Loucy (cell line): Measurements from ENCODE around the gene GUCD1.

ENCODE experiments used
- H2AFZ ChIP-seq: fragments of 200-600 bp; sonication (generic); 2 replicates; pipeline ENCODE4 v1.6.0; 2016; ENCODE audit warnings: antibody characterized with exemption, mild to moderate bottlenecking, low read length, moderate library complexity
- H3F3A ChIP-seq: fragments of 200-600 bp; 2 replicates; pipeline ENCODE4 v1.6.0; 2016; ENCODE audit warnings: antibody characterized with exemption, low read depth, mild to moderate bottlenecking
- H3K27me3 ChIP-seq: fragments of 200-600 bp; sonication (generic); 2 replicates; pipeline ENCODE4 v1.6.1; 2014; ENCODE audit warnings: low read length, mild to moderate bottlenecking; ENCODE audit not compliant: insufficient read depth, poor library complexity, severe bottlenecking
- H3K36me3 ChIP-seq: fragments of 200-600 bp; sonication (generic); 2 replicates; pipeline ENCODE4 v1.6.1; 2016; ENCODE audit warnings: low read length; ENCODE audit not compliant: insufficient read depth
- H3K4me1 ChIP-seq: fragments of 200-600 bp; sonication (generic); 2 replicates; pipeline ENCODE4 v1.5.1; 2014; ENCODE audit warnings: low read length, mild to moderate bottlenecking; ENCODE audit not compliant: insufficient read depth, poor library complexity, severe bottlenecking
- H3K4me2 ChIP-seq: fragments of 200-600 bp; sonication (generic); 2 replicates; pipeline ENCODE4 v1.6.0; 2014; ENCODE audit warnings: antibody characterized with exemption, low read length, low read depth, mild to moderate bottlenecking; ENCODE audit not compliant: poor library complexity, severe bottlenecking
- H3K4me3 ChIP-seq: fragments of 200-600 bp; sonication (generic); 2 replicates; pipeline ENCODE4 v1.5.1; 2014; ENCODE audit warnings: low read length, mild to moderate bottlenecking, mixed read lengths; ENCODE audit not compliant: poor library complexity, severe bottlenecking
- H3K79me2 ChIP-seq: fragments of 200-600 bp; sonication (generic); 2 replicates; pipeline ENCODE4 v1.6.1; 2014; ENCODE audit warnings: low read length; ENCODE audit not compliant: insufficient read depth
- H3K9ac ChIP-seq: fragments of 200-600 bp; sonication (generic); 2 replicates; pipeline ENCODE4 v1.6.0; 2014; ENCODE audit warnings: mild to moderate bottlenecking, low read depth, low read length, moderate library complexity; ENCODE audit not compliant: poor library complexity, severe bottlenecking
- H3K9me2 ChIP-seq: fragments of 200-600 bp; sonication (generic); replicated peaks from 2 replicates; pipeline ENCODE4 v1.6.1; 2016; ENCODE audit warnings: low read depth, low read length, mixed read lengths
- H3K9me3 ChIP-seq: fragments of 200-600 bp; sonication (generic); 2 replicates; pipeline ENCODE4 v1.6.1; 2014; ENCODE audit warnings: mild to moderate bottlenecking, antibody characterized with exemption, low read length, low read depth; ENCODE audit not compliant: insufficient read depth
- H4K20me1 ChIP-seq: fragments of 200-600 bp; sonication (generic); 2 replicates; pipeline ENCODE4 v1.6.0; 2014; ENCODE audit warnings: antibody characterized with exemption, low read length, mild to moderate bottlenecking; ENCODE audit not compliant: insufficient read depth, poor library complexity, severe bottlenecking
- CTCF ChIP-seq: fragments of 200-600 bp; sonication (generic); conservative IDR thresholded peaks from 2 replicates; pipeline ENCODE4 v1.5.1; 2014; ENCODE audit warnings: mild to moderate bottlenecking, antibody characterized with exemption, low read length
- EZH2phosphoT487 ChIP-seq: fragments of 200-600 bp; IDR thresholded peaks from 2 replicates; pipeline ENCODE4 v1.6.1; 2018; ENCODE audit warnings: antibody characterized with exemption, mild to moderate bottlenecking, moderate library complexity, borderline replicate concordance

The GUCD1 gene

DNA sequence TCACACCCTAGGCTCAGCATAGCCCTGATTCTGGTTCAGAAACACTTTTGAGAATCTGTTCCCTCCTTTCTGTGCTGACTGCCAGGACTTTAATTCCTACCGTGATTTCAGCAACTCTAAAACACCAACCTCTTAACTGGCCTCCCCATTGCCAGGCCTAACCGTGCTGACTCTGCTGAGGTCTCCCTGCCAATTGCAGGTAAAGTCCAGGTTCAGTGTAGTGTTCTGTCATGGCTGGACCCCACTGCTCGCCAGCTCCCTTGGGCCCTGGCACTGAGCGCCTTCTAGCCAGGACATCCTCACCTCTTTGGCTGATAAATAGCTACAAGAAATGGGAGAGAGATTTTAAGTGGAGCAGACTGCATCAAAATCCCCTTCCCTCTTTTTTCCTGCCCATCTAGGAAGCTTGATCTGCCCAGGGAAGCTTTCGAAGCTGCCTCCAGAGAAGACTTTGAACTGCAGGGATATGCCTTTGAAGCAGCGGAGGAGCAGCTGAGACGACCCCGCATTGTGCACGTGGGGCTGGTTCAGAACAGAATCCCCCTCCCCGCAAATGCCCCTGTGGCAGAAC is 55.1 kb downstream of the GUCD1 start:
- H3K4me3 ChIP-seq = no peak overlapping the region
- H3K4me2 ChIP-seq = no peak overlapping the region
- H3K36me3 ChIP-seq = no peaks in the 10 kb centered on the region
- no peaks in the 10 kb centered on the region for H3K9me2 ChIP-seq
- no peaks in the 10 kb centered on the region for H3K79me2 ChIP-seq
- no peaks in the 10 kb centered on the region for H3K9me3 ChIP-seq
- no peaks in the 10 kb centered on the region for H3K27me3 ChIP-seq
- no peaks in the 10 kb centered on the region for H4K20me1 ChIP-seq
- peaks cover 59% of the 10 kb centered on the region for H3K4me1 ChIP-seq
- no peak overlapping the region for H3K9ac ChIP-seq
- TF ChIP-seq EZH2phosphoT487 = no peak
- no peak for TF ChIP-seq CTCF
- no peaks in the 10 kb centered on the region for H3F3A ChIP-seq
- H2AFZ ChIP-seq = no peak overlapping the region

DNA sequence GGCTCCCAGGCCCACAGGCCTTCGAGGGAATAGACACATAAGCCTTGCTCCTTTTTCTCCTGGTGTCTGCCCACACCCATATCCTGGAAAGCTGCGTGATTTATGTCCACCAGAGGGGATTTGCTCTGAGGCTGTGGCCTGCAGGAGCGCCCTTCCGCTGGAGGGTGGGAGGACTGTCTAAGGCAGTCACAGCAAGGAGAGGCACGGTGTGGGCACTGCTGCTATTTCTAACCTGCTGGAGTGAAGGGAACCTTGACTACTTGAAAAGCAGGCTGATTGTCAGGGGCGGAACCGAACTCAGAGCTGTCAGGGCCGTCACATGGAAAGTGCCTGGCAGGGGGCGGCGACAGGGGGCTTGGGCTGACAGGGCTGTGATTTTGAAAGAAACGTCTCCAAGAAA is 56.1 kb downstream of the GUCD1 start:
- H4K20me1 ChIP-seq = no peaks in the 10 kb centered on the region

DNA sequence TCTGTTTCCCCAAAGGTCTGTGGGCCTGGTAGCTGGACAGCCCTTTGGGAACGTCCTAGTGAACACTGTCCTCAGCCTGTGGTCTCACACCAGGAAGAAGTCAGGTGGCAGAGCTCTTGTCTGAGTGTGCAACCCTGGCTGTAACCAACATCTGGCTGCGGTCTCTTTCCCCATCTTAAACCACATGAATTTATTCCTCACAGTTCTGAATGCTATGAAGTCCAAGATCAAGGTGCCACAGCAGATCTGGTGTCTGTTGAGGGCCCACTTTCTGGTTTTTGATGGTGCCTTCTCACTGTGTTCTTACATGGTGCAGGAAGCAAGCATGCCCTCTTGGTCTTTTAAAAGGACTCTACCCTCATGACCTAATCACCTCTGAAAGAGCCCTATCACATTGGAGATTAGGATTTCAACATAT is 57.1 kb downstream of the GUCD1 start:
- Histone ChIP-seq H3K4me2 (peak overlapping the region; percentile 54), H3K4me1 (peaks cover 39% of the 10 kb centered on the region), H3K27me3 (no peaks in the 10 kb centered on the region), H3K9me2 (no peaks in the 10 kb centered on the region), H3K4me3 (peak overlapping the region; percentile 20), H3K9me3 (no peaks in the 10 kb centered on the region), H2AFZ (peak overlapping the region; percentile 42; the same call in 1 of the 2 replicates), H3K79me2 (no peaks in the 10 kb centered on the region), H3K36me3 (no peaks in the 10 kb centered on the region), H4K20me1 (no peaks in the 10 kb centered on the region), H3K9ac (peak overlapping the region; percentile 58), H3F3A (no peaks in the 10 kb centered on the region)
- TF ChIP-seq EZH2phosphoT487 (no peak), CTCF (no peak)

More for the DNA sequence above, 56.1 kb downstream of the GUCD1 start:
- no peak for TF ChIP-seq EZH2phosphoT487
- TF ChIP-seq CTCF = no peak
- Histone ChIP-seq H3K4me1 (peaks cover 49% of the 10 kb centered on the region), H3K4me2 (peak overlapping the region; percentile 54), H3K36me3 (no peaks in the 10 kb centered on the region), H2AFZ (no peak overlapping the region), H3K9me3 (no peaks in the 10 kb centered on the region), H3K9ac (peak overlapping the region; percentile 58), H3F3A (no peaks in the 10 kb centered on the region), H3K9me2 (no peaks in the 10 kb centered on the region), H3K4me3 (no peak overlapping the region), H3K79me2 (no peaks in the 10 kb centered on the region), H3K27me3 (no peaks in the 10 kb centered on the region)
